GM10266 (cell line): ENCODE results near the gene SRCIN1.
A peak's percentile ranks its signal among the peaks of the same experiment; 100 is the strongest.

Source experiments
- DNase-seq: peaks from one replicate; pipeline ENCODE4 v3.0.0; 2012; ENCODE audit errors: extremely low spot score
- CTCF ChIP-seq: IDR thresholded peaks from 2 replicates; pipeline ENCODE4 v1.5.1; 2012; ENCODE audit warnings: mild to moderate bottlenecking, low read depth; ENCODE audit not compliant: control insufficient read depth, insufficient read depth; ENCODE audit errors: missing control alignments

SRCIN1 gene

GRCh38 chr17:38559880-38560230 lies 45.9 kb downstream of the SRCIN1 start:
- DNase-seq = no peak
- peak; percentile 11 for TF ChIP-seq CTCF

GRCh38 chr17:38559051-38559879 lies 46.5 kb downstream of the SRCIN1 start:
- TF ChIP-seq CTCF = peak; percentile 46
- peak; percentile 96 for DNase-seq

GRCh38 chr17:38558728-38559050 lies 47.1 kb downstream of the SRCIN1 start:
- no peak for DNase-seq
- TF ChIP-seq CTCF = no peak

GRCh38 chr17:38557836-38558727 lies 47.7 kb downstream of the SRCIN1 start:
- peak; percentile 93 for DNase-seq
- TF ChIP-seq CTCF = peak; percentile 96

- TF ChIP-seq CTCF = no peak
- no peak for DNase-seq
These were observed 48.4 kb downstream of the SRCIN1 start for GRCh38 chr17:38557396-38557795.

- no peak for TF ChIP-seq CTCF
- DNase-seq = no peak
These were observed 49.5 kb downstream of the SRCIN1 start for GRCh38 chr17:38556239-38556638.
